Mucosa of rectum (tissue), 2 donors: Measurements from ENCODE around the gene ADARB2.
"Not testable (repeated sequence)": the region's sequence is repeated elsewhere in the genome, so short reads cannot be mapped to it uniquely, and the experiment has no call there.

ENCODE experiments used
- H3K27ac ChIP-seq, 2 donors: one replicate each; pipeline ENCODE4 v1.7.0; 2013; ENCODE audit warnings: inconsistent platforms in 2 of 2, low read depth in 2 of 2, low read length in 2 of 2
- H3K27me3 ChIP-seq, 2 donors: one replicate each; pipeline ENCODE4 v1.7.0; 2013; ENCODE audit warnings: low read length in 2 of 2; ENCODE audit not compliant: control insufficient read depth in 2 of 2, insufficient read depth in 2 of 2
- H3K36me3 ChIP-seq, 2 donors: one replicate each; pipeline ENCODE4 v1.7.0; 2013; ENCODE audit warnings: low read length in 2 of 2; ENCODE audit not compliant: control insufficient read depth in 2 of 2, insufficient read depth in 2 of 2
- H3K4me1 ChIP-seq, 2 donors: one replicate each; pipeline ENCODE4 v1.7.0; 2013; ENCODE audit warnings: low read length in 2 of 2, mild to moderate bottlenecking in 1 of 2; ENCODE audit not compliant: control insufficient read depth in 2 of 2, insufficient read depth in 2 of 2
- H3K4me3 ChIP-seq, 2 donors: one replicate each; pipeline ENCODE4 v1.7.0; 2013; ENCODE audit warnings: low read length in 2 of 2
- H3K9ac ChIP-seq, 2 donors: one replicate each; pipeline ENCODE4 v1.7.0; 2013; ENCODE audit warnings: low read length in 2 of 2, low read depth in 1 of 2, mild to moderate bottlenecking in 1 of 2
- H3K9me3 ChIP-seq, 2 donors: one replicate each; pipeline ENCODE4 v1.7.0; 2013; ENCODE audit warnings: low read length in 2 of 2; ENCODE audit not compliant: control insufficient read depth in 2 of 2
- donor health status: healthy.
- donor health status: Normal muscosa, but diverticular disease.

ADARB2 gene

GRCh38 chr10:1161315-1161673, 576.0 kb downstream of the ADARB2 start:
- not testable (repeated sequence) for H3K9me3 ChIP-seq, H3K27me3 ChIP-seq, H3K4me1 ChIP-seq, H3K4me3 ChIP-seq, H3K36me3 ChIP-seq, H3K27ac ChIP-seq, H3K9ac ChIP-seq

GRCh38 chr10:1160561-1161314, 576.6 kb downstream of the ADARB2 start:
- peaks cover 0 to 3% of the 10 kb centered on the region in 2 donors for H3K27me3 ChIP-seq
- no peak overlapping the region for H3K4me3 ChIP-seq
- no peak overlapping the region for H3K27ac ChIP-seq
- H3K4me1 ChIP-seq, result no peaks in the 10 kb centered on the region
- no peaks in the 10 kb centered on the region for H3K9me3 ChIP-seq
- no peak overlapping the region for H3K9ac ChIP-seq
- no peaks in the 10 kb centered on the region for H3K36me3 ChIP-seq

DNA sequence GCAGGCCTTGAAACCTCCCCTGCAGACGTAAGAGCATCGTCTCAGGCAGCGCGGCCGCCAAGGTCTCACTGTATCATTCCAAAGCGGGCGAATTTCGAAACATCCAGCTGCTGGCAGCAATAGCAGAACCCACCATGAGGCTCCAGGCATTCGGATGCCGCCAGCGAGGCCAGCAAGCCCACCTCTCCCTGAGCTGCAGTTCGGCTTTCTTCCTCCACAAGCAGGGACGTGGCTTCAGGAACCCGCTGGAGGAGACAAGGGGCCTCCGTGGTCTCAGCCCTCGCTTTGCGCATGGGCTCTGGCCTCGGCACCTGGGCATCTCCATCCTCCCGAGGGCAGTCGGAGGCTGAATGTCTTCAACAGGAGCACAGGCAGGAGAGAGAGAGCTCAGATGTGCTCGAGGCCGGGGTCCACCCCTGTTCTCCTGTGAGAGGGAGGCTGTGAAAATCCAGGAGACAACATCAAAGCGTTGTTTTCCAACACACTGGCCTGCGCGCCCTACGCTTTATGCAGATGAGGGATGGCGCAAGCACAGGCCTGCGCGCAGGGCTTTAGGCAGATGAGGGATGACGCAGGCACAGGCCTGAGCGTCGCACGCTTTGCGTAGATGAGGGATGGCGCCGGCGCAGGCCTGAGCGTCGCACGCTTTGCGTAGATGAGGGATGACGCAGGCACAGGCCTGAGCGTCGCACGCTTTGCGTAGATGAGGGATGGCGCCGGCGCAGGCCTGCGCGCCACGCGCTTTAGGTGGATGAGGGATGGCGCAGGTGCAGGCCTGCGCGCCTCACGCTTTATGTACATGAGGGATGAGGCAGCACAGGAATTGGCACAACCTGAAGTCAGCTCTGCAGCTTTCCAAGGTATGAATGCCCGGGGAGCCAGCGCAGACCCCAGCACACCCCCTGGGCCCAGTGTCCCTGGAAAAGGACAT, 577.9 kb downstream of the ADARB2 start:
- H3K36me3 ChIP-seq, result no peaks in the 10 kb centered on the region
- no peak overlapping the region for H3K4me3 ChIP-seq
- no peaks in the 10 kb centered on the region for H3K9me3 ChIP-seq
- H3K9ac ChIP-seq, result no peak overlapping the region
- peaks cover 0 to 3% of the 10 kb centered on the region in 2 donors for H3K27me3 ChIP-seq
- H3K27ac ChIP-seq, result no peak overlapping the region
- no peaks in the 10 kb centered on the region for H3K4me1 ChIP-seq

DNA sequence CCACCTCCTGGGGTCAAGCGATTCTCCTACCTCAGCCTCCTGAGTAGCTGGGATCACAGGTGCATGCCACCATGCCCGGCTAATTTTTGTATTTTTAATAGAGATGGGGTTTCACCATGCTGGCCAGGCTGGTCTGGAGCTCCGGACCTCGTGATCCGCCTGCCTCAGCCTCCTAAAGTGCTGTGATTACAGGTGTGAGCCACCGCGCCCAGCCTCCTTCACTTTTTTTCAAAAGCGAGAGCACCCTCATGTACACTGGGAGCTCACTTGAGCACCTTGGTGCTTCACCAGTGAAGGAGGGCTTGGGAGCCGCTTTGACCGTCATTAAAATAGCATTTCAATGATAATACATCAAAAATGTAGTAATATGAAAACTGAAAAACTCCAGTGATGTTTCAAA, 578.8 kb downstream of the ADARB2 start:
- H3K9me3 ChIP-seq, H3K4me3 ChIP-seq, H3K27me3 ChIP-seq, H3K4me1 ChIP-seq, H3K27ac ChIP-seq, H3K36me3 ChIP-seq, H3K9ac ChIP-seq: not testable (repeated sequence)

DNA sequence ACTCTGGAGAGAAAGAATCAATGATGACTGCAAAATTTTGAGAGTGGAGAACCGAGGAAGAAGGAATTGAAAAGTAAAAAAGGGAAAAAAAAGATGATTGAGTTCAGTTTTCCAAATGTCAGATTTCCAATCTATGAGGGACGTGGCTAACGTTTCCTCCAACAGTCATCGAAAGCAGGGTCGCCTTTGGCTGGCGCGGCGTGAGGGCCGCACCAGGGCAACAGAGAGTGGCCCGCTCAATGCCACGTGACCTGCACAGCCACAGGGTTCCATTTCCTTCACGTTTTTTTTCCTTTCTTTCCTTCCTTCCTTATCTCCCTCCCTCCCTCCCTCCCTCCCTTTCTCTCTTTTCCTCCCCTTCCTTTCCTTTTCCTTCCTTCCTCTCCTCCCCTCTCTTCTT, 579.3 kb downstream of the ADARB2 start:
- no peak overlapping the region for H3K9ac ChIP-seq
- H3K36me3 ChIP-seq, result no peaks in the 10 kb centered on the region
- no peaks in the 10 kb centered on the region for H3K4me1 ChIP-seq
- peaks cover 0 to 3% of the 10 kb centered on the region in 2 donors for H3K27me3 ChIP-seq
- H3K9me3 ChIP-seq, result no peaks in the 10 kb centered on the region
- H3K27ac ChIP-seq, result no peak overlapping the region
- H3K4me3 ChIP-seq, result no peak overlapping the region

GRCh38 chr10:1157615-1157933, 579.8 kb downstream of the ADARB2 start:
- Histone ChIP-seq H3K27me3 (peaks cover 0 to under 1% of the 10 kb centered on the region in 2 donors), H3K9me3 (no peaks in the 10 kb centered on the region), H3K4me3 (no peak overlapping the region), H3K9ac (no peak overlapping the region), H3K27ac (no peak overlapping the region), H3K4me1 (no peaks in the 10 kb centered on the region), H3K36me3 (no peaks in the 10 kb centered on the region)

GRCh38 chr10:1156921-1157614, 580.3 kb downstream of the ADARB2 start:
- Histone ChIP-seq H3K9me3 (no peaks in the 10 kb centered on the region), H3K4me1 (no peaks in the 10 kb centered on the region), H3K4me3 (no peak overlapping the region)

GRCh38 chr10:1156616-1156886, 580.8 kb downstream of the ADARB2 start:
- H3K9me3 ChIP-seq, result no peaks in the 10 kb centered on the region
- no peak overlapping the region for H3K4me3 ChIP-seq
- H3K27ac ChIP-seq, result no peak overlapping the region
- no peak overlapping the region for H3K9ac ChIP-seq
- H3K27me3 ChIP-seq, result no peaks in the 10 kb centered on the region
- H3K36me3 ChIP-seq, result no peaks in the 10 kb centered on the region
- H3K4me1 ChIP-seq, result no peaks in the 10 kb centered on the region

More at GRCh38 chr10:1156921-1157614, 580.3 kb downstream of the ADARB2 start:
- H3K36me3 ChIP-seq, result no peaks in the 10 kb centered on the region
- H3K27ac ChIP-seq, result no peak overlapping the region
- no peak overlapping the region for H3K9ac ChIP-seq
- no peaks in the 10 kb centered on the region for H3K27me3 ChIP-seq

DNA sequence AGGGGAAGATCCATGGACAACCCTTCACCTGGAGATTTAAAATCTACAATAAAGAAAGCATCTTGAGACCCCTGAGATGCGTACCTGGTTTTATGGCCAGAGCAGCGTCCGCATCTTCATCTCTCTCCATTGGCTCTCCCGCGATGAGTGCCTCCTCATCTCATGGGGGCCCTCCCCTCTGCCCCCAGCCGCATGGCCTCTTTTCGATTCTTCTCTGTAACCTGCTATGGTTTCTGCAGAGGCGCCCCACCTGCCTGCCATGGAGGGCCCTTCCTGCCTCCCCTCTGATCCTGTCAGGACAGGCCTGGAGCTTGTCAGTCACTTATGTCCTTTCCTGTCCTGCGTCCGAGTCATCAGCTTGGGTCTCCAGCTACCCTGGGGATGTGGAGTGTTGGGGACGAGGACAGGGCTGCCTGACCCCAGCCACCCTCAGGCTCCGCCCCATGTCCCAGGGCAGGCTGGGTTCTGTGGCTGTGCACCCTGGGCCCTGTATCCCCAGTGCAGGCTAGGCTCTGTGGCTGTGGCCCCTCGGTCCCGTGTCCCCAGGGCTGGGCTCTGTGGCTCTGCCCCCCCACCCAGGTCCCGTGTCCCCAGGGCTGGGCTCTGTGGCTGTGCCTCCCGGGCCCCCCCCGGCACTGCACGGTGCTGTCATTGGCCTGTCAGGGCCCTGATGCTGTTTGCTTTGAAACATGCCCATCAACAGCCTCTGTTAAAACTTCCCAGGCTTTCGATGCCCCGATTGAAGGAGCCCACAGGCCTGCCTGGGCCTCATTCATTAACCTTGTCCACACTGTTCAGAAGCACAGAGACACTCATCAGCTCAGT, 581.3 kb downstream of the ADARB2 start:
- Histone ChIP-seq H3K4me3 (no peak overlapping the region), H3K27ac (no peak overlapping the region), H3K9ac (no peak overlapping the region), H3K9me3 (no peaks in the 10 kb centered on the region), H3K4me1 (no peaks in the 10 kb centered on the region), H3K27me3 (no peaks in the 10 kb centered on the region), H3K36me3 (no peaks in the 10 kb centered on the region)
